ENCODE results near the gene GOLT1A.

Gene GOLT1A

DNA sequence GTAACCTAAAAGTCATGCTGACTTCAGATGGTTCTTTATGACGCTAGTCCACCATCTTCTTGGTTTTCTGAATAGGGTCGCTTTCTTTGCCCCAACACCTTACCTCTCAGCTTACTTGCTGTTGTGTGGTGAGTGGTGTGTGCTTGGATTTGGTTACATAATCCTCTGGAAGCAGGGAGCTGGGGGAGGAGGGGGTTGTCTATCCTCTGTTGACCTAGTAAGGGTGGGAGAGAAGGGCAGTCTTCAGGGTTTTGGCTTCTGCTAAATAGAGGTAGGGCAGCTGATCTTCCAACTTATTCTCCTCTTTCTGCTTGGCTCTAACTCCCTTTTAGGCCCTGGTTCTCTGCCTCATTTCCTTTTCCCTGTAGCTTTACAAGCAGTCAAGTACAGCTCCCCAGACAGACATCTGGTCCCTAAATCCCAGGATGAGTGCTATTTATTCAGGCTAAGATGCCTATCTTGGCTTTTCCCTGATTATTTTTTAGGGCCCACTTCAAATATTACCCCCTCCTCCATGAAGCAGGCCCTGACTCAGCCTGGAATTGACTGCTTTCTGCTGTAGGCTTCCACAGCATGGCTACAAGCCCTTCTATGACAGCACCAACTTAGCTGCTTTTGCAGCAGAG, 41.3 kb downstream of the GOLT1A start:
- Histone ChIP-seq H3K4me3 (ENCODE audit: low read length) (no peak overlapping the region), H3K4me2 (ENCODE audit: low read length) (no peak overlapping the region), H3K27ac (ENCODE audit: low read depth, low read length) (no peak overlapping the region), H3K27me3 (ENCODE audit: insufficient read depth, low read length, poor library complexity) (no peaks in the 10 kb centered on the region), H4K5ac (ENCODE audit: low read length) (no peak overlapping the region), H2AK5ac (ENCODE audit: low read length) (no peak overlapping the region), H2BK120ac (ENCODE audit: low read depth, low read length) (no peak overlapping the region), H3K9ac (ENCODE audit: low read length) (no peak overlapping the region), H3K79me2 (ENCODE audit: control insufficient read depth, insufficient read depth, low read length) (no peaks in the 10 kb centered on the region), H3K4me1 (ENCODE audit: control insufficient read depth, low read depth, low read length) (no peaks in the 10 kb centered on the region), H3K23ac (ENCODE audit: low read length) (no peak overlapping the region), H4K8ac (ENCODE audit: low read depth, low read length) (no peak overlapping the region), H3K79me1 (ENCODE audit: low read length) (no peaks in the 10 kb centered on the region), H3K36me3 (ENCODE audit: control insufficient read depth, insufficient read depth, low read length) (no peaks in the 10 kb centered on the region), H3K4ac (ENCODE audit: low read depth, low read length) (no peak overlapping the region), H3K56ac (ENCODE audit: low read length) (no peak overlapping the region), H2BK5ac (ENCODE audit: low read length) (no peak overlapping the region), H3K18ac (ENCODE audit: low read length) (no peak overlapping the region), H2BK15ac (replicated peaks; ENCODE audit: low read depth) (no peak overlapping the region)
- no CpG with 5 or more reads among the region's 2 CpGs for WGBS (ENCODE audit: extremely low coverage, insufficient coverage, low lambda C conversion rate)
- DNase-seq: no peak

- H3K79me1 ChIP-seq (ENCODE audit: low read length): no peaks in the 10 kb centered on the region
- H3K18ac ChIP-seq (ENCODE audit: low read length): no peak overlapping the region
- H4K8ac ChIP-seq (ENCODE audit: low read depth, low read length): no peak overlapping the region
- no peaks in the 10 kb centered on the region for H3K79me2 ChIP-seq (ENCODE audit: control insufficient read depth, insufficient read depth, low read length)
- no peak overlapping the region for H3K4me2 ChIP-seq (ENCODE audit: low read length)
- H3K23ac ChIP-seq (ENCODE audit: low read length): no peak overlapping the region
- H3K4me1 ChIP-seq (ENCODE audit: control insufficient read depth, low read depth, low read length): no peaks in the 10 kb centered on the region
- WGBS (ENCODE audit: extremely low coverage, insufficient coverage, low lambda C conversion rate): no CpG with 5 or more reads among the region's 4 CpGs
- H4K5ac ChIP-seq (ENCODE audit: low read length): no peak overlapping the region
- H3K27me3 ChIP-seq (ENCODE audit: insufficient read depth, low read length, poor library complexity): no peaks in the 10 kb centered on the region
- DNase-seq: no peak
- no peak overlapping the region for H3K4ac ChIP-seq (ENCODE audit: low read depth, low read length)
- no peak overlapping the region for H3K9ac ChIP-seq (ENCODE audit: low read length)
- H2AK5ac ChIP-seq (ENCODE audit: low read length): no peak overlapping the region
- no peak overlapping the region for H3K56ac ChIP-seq (ENCODE audit: low read length)
- no peak overlapping the region for H2BK120ac ChIP-seq (ENCODE audit: low read depth, low read length)
- H3K4me3 ChIP-seq (ENCODE audit: low read length): no peak overlapping the region
- no peaks in the 10 kb centered on the region for H3K36me3 ChIP-seq (ENCODE audit: control insufficient read depth, insufficient read depth, low read length)
- H2BK5ac ChIP-seq (ENCODE audit: low read length): no peak overlapping the region
- no peak overlapping the region for H2BK15ac ChIP-seq (replicated peaks; ENCODE audit: low read depth)
- H3K27ac ChIP-seq (ENCODE audit: low read depth, low read length): no peak overlapping the region
These were observed 42.0 kb downstream of the GOLT1A start for GRCh38 chr1:204171751-204172178.

GRCh38 chr1:204170494-204171155, 43.2 kb downstream of the GOLT1A start:
- H3K4me1 ChIP-seq (ENCODE audit: control insufficient read depth, low read depth, low read length): no peaks in the 10 kb centered on the region
- no peaks in the 10 kb centered on the region for H3K79me1 ChIP-seq (ENCODE audit: low read length)
- H2BK5ac ChIP-seq (ENCODE audit: low read length): no peak overlapping the region
- no peaks in the 10 kb centered on the region for H3K27me3 ChIP-seq (ENCODE audit: insufficient read depth, low read length, poor library complexity)
- H4K5ac ChIP-seq (ENCODE audit: low read length): no peak overlapping the region
- H3K56ac ChIP-seq (ENCODE audit: low read length): no peak overlapping the region
- H3K23ac ChIP-seq (ENCODE audit: low read length): no peak overlapping the region
- no peak overlapping the region for H3K27ac ChIP-seq (ENCODE audit: low read depth, low read length)
- no peak overlapping the region for H4K8ac ChIP-seq (ENCODE audit: low read depth, low read length)
- H3K18ac ChIP-seq (ENCODE audit: low read length): no peak overlapping the region
- no peak overlapping the region for H3K4me2 ChIP-seq (ENCODE audit: low read length)
- no peaks in the 10 kb centered on the region for H3K36me3 ChIP-seq (ENCODE audit: control insufficient read depth, insufficient read depth, low read length)
- H3K9ac ChIP-seq (ENCODE audit: low read length): no peak overlapping the region
- no peak overlapping the region for H3K4me3 ChIP-seq (ENCODE audit: low read length)
- no peak overlapping the region for H3K4ac ChIP-seq (ENCODE audit: low read depth, low read length)
- H2BK15ac ChIP-seq (replicated peaks; ENCODE audit: low read depth): no peak overlapping the region
- DNase-seq: no peak
- WGBS (ENCODE audit: extremely low coverage, insufficient coverage, low lambda C conversion rate): no CpG with 5 or more reads among the region's 3 CpGs
- no peak overlapping the region for H2AK5ac ChIP-seq (ENCODE audit: low read length)
- no peaks in the 10 kb centered on the region for H3K79me2 ChIP-seq (ENCODE audit: control insufficient read depth, insufficient read depth, low read length)
- H2BK120ac ChIP-seq (ENCODE audit: low read depth, low read length): no peak overlapping the region

- no CpG with 5 or more reads among the region's 4 CpGs for WGBS (ENCODE audit: extremely low coverage, insufficient coverage, low lambda C conversion rate)
- H2BK15ac ChIP-seq (replicated peaks; ENCODE audit: low read depth): no peak overlapping the region
- peak; percentile 42 for DNase-seq
These were observed 43.9 kb downstream of the GOLT1A start for GRCh38 chr1:204169858-204170257.

GRCh38 chr1:204167730-204168129, 46.1 kb downstream of the GOLT1A start:
- H4K8ac ChIP-seq (ENCODE audit: low read depth, low read length): no peak overlapping the region
- no peaks in the 10 kb centered on the region for H3K79me1 ChIP-seq (ENCODE audit: low read length)
- H3K4me3 ChIP-seq (ENCODE audit: low read length): no peak overlapping the region
- H3K27me3 ChIP-seq (ENCODE audit: insufficient read depth, low read length, poor library complexity): no peaks in the 10 kb centered on the region
- no peaks in the 10 kb centered on the region for H3K79me2 ChIP-seq (ENCODE audit: control insufficient read depth, insufficient read depth, low read length)
- no peak overlapping the region for H4K5ac ChIP-seq (ENCODE audit: low read length)
- H3K18ac ChIP-seq (ENCODE audit: low read length): no peak overlapping the region
- H3K27ac ChIP-seq (ENCODE audit: low read depth, low read length): no peak overlapping the region
- H3K4me1 ChIP-seq (ENCODE audit: control insufficient read depth, low read depth, low read length): no peaks in the 10 kb centered on the region
- no peak overlapping the region for H3K4ac ChIP-seq (ENCODE audit: low read depth, low read length)
- H3K36me3 ChIP-seq (ENCODE audit: control insufficient read depth, insufficient read depth, low read length): no peaks in the 10 kb centered on the region
- no peak overlapping the region for H3K56ac ChIP-seq (ENCODE audit: low read length)
- WGBS (ENCODE audit: extremely low coverage, insufficient coverage, low lambda C conversion rate): no CpG with 5 or more reads among the region's 5 CpGs
- no peak overlapping the region for H2BK5ac ChIP-seq (ENCODE audit: low read length)
- no peak overlapping the region for H2AK5ac ChIP-seq (ENCODE audit: low read length)
- no peak overlapping the region for H2BK120ac ChIP-seq (ENCODE audit: low read depth, low read length)
- H3K23ac ChIP-seq (ENCODE audit: low read length): no peak overlapping the region
- H3K9ac ChIP-seq (ENCODE audit: low read length): no peak overlapping the region
- no peak overlapping the region for H2BK15ac ChIP-seq (replicated peaks; ENCODE audit: low read depth)
- no peak overlapping the region for H3K4me2 ChIP-seq (ENCODE audit: low read length)
- no peak for DNase-seq

More at GRCh38 chr1:204169858-204170257, 43.9 kb downstream of the GOLT1A start:
- no peak overlapping the region for H4K8ac ChIP-seq (ENCODE audit: low read depth, low read length)
- H3K4ac ChIP-seq (ENCODE audit: low read depth, low read length): no peak overlapping the region
- H2BK5ac ChIP-seq (ENCODE audit: low read length): no peak overlapping the region
- H3K18ac ChIP-seq (ENCODE audit: low read length): no peak overlapping the region
- no peak overlapping the region for H2AK5ac ChIP-seq (ENCODE audit: low read length)
- no peak overlapping the region for H3K27ac ChIP-seq (ENCODE audit: low read depth, low read length)
- H2BK120ac ChIP-seq (ENCODE audit: low read depth, low read length): no peak overlapping the region
- no peak overlapping the region for H3K23ac ChIP-seq (ENCODE audit: low read length)
- no peak overlapping the region for H3K4me2 ChIP-seq (ENCODE audit: low read length)
- no peaks in the 10 kb centered on the region for H3K36me3 ChIP-seq (ENCODE audit: control insufficient read depth, insufficient read depth, low read length)
- no peaks in the 10 kb centered on the region for H3K79me2 ChIP-seq (ENCODE audit: control insufficient read depth, insufficient read depth, low read length)
- no peak overlapping the region for H4K5ac ChIP-seq (ENCODE audit: low read length)
- no peaks in the 10 kb centered on the region for H3K27me3 ChIP-seq (ENCODE audit: insufficient read depth, low read length, poor library complexity)
- H3K4me3 ChIP-seq (ENCODE audit: low read length): no peak overlapping the region
- H3K79me1 ChIP-seq (ENCODE audit: low read length): no peaks in the 10 kb centered on the region
- H3K4me1 ChIP-seq (ENCODE audit: control insufficient read depth, low read depth, low read length): no peaks in the 10 kb centered on the region
- no peak overlapping the region for H3K56ac ChIP-seq (ENCODE audit: low read length)
- no peak overlapping the region for H3K9ac ChIP-seq (ENCODE audit: low read length)
